Measurements from ENCODE around the gene TUSC2. TPM values are rescaled to one million over a fixed set of nuclear protein-coding genes. Genes with fewer than 3 reads are reported as not detected.

TUSC2 gene
- total and polyA plus RNA-seq, 10 of the 15 experiments (the other 5 are each of a cell fraction or from before 2014, with no cell fraction given): 4.0 to 73.8 (median 34.3) TPM

GRCh38 chr3:50337175-50337861 is 9.3 kb upstream of the TUSC2 start:
- peak; percentile 96 for DNase-seq (ENCODE audit: low read depth, low spot score)
- Histone ChIP-seq H3K4me3 (peak overlapping the region; percentile 96), H3K4me1 (ENCODE audit: control insufficient read depth, insufficient read depth, low read length) (peaks cover 10% of the 10 kb centered on the region; the same call in 1 of the 2 replicates), H4K20me1 (ENCODE audit: control insufficient read depth, insufficient read depth) (no peaks in the 10 kb centered on the region; the same call in 1 of the 2 replicates), H3K36me3 (ENCODE audit: control insufficient read depth in 2 of 2, insufficient read depth in 2 of 2, low read length in 1 of 2) (peaks cover 1 to 6% of the 10 kb centered on the region in 2 experiments), H3K79me2 (ENCODE audit: control insufficient read depth, insufficient read depth, low read length) (peaks cover 76% of the 10 kb centered on the region), H2AFZ (ENCODE audit: control insufficient read depth, low read depth, low read length) (peak overlapping the region; percentile 78), H3K4me2 (ENCODE audit: control insufficient read depth, insufficient read depth) (peak overlapping the region; percentile 77), H3K9ac (ENCODE audit: control insufficient read depth, insufficient read depth, low read length) (peak overlapping the region; percentile 86), H3K27ac (ENCODE audit: control insufficient read depth, insufficient read depth) (peak overlapping the region; percentile 92), H3K9me3 (replicated peaks; ENCODE audit: control insufficient read depth, insufficient read depth, low read length) (no peaks in the 10 kb centered on the region), H3K27me3 (replicated peaks in 1 of 2; ENCODE audit: control insufficient read depth in 2 of 2, insufficient read depth in 2 of 2, low read length in 1 of 2) (no peaks in the 10 kb centered on the region)
- in situ Hi-C loops (cut with MboI): loop anchor here (10.0 kb wide), 1 partner anchor 1057 kb away; the partner anchor contains the start of gene RBM15B
- ChIA-PET CTCF (interaction anchor here (0.6 to 10.5 kb wide), 10 partner anchors 8 to 665 kb away, joined by 3 to 72 read pairs (median 4); partner anchors contain the start of genes CYB561D2, HYAL2, NPRL2 and TUSC2), POLR2A (interaction anchor here (0.6 to 7.0 kb wide), 27 partner anchors 9 to 285 kb away, joined by 3 to 84 read pairs (median 5); partner anchors contain the start of genes C3orf18, CISH, CYB561D2 and GNAI2), SMC1A (ENCODE audit: uncharacterized antibody, unreplicated experiment) (interaction anchor here (0.9 to 1.8 kb wide), 9 partner anchors 9 to 275 kb away, joined by 3 to 20 read pairs (median 4); partner anchors contain the start of genes CISH, GNAI2, HYAL2 and HYAL3), RAD21 (ENCODE audit: unreplicated experiment) (interaction anchor here (0.8 to 2.7 kb wide), 17 partner anchors 10 to 1163 kb away, joined by 3 to 21 read pairs (median 3); partner anchors contain the start of genes CYB561D2, DCAF1, GNAI2 and HYAL2)
- WGBS (ENCODE audit: insufficient coverage, insufficient replicate concordance, low lambda C conversion rate, missing lambda C conversion rate): under 1% methylated on average over 73 of the region's 79 CpGs
- BruUV-seq (replicated peaks): no TSS peak
- FAIRE-seq: peak; percentile 64
- ATAC-seq: peak; percentile 83
- intact Hi-C loops (cut with micrococcal nuclease; ENCODE audit: unreplicated experiment): loop anchor here (5.0 kb wide), 2 partner anchors 40 to 100 kb away; partner anchors contain the start of genes GNAI2, HYAL3 and NAA80
- TF ChIP-seq LARP7 (IDR thresholded peaks at IDR 0.05): peak; percentile 95
- TF ChIP-seq ZNF384 (IDR thresholded peaks at IDR 0.05; ENCODE audit: borderline replicate concordance, low read depth, low read length): no peak
- TF ChIP-seq, protein P1, sequence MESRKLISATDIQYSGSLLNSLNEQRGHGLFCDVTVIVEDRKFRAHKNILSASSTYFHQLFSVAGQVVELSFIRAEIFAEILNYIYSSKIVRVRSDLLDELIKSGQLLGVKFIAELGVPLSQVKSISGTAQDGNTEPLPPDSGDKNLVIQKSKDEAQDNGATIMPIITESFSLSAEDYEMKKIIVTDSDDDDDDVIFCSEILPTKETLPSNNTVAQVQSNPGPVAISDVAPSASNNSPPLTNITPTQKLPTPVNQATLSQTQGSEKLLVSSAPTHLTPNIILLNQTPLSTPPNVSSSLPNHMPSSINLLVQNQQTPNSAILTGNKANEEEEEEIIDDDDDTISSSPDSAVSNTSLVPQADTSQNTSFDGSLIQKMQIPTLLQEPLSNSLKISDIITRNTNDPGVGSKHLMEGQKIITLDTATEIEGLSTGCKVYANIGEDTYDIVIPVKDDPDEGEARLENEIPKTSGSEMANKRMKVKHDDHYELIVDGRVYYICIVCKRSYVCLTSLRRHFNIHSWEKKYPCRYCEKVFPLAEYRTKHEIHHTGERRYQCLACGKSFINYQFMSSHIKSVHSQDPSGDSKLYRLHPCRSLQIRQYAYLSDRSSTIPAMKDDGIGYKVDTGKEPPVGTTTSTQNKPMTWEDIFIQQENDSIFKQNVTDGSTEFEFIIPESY (IDR thresholded peaks at IDR 0.05): no peak
- peak; percentile 40; the same call in 1 of the 2 replicates for TF ChIP-seq NFYB (IDR thresholded peaks at IDR 0.05; ENCODE audit: insufficient read depth, low read depth, low read length)
- peak; percentile 66; the same call in 1 of the 2 replicates for TF ChIP-seq CHD2 (IDR thresholded peaks at IDR 0.05; ENCODE audit: borderline replicate concordance, low read depth, low read length)
- TF ChIP-seq STAT1 (conservative IDR thresholded peaks at IDR 0.05): no peak
- TF ChIP-seq RELB (IDR thresholded peaks at IDR 0.05; ENCODE audit: low read depth): no peak
- TF ChIP-seq SIN3A (IDR thresholded peaks at IDR 0.05; ENCODE audit: low read depth, low read length): peak; percentile 95
- TF ChIP-seq CTCF (IDR thresholded peaks at IDR 0.05 in 2 of 3, conservative IDR thresholded peaks at IDR 0.05 in 1 of 3; ENCODE audit: control insufficient read depth in 2 of 3, extremely low read depth in 1 of 3, insufficient read depth in 1 of 3, low read depth in 3 of 3, low read length in 3 of 3): no peak
- peak; percentile 62; the same call in 1 of the 2 replicates for TF ChIP-seq RB1 (IDR thresholded peaks at IDR 0.05; ENCODE audit: borderline replicate concordance)
- no peak for TF ChIP-seq E4F1 (IDR thresholded peaks at IDR 0.05; ENCODE audit: borderline replicate concordance, partially characterized antibody)
